ENCODE results near the gene EFNA5. TPM values are rescaled to one million over a fixed set of nuclear protein-coding genes. Genes with fewer than 3 reads are reported as not detected.

The EFNA5 gene
- total RNA-seq, 1 donor from 2014 or later: 43.0 TPM

GRCh38 chr5:107402434-107403227, 268.1 kb downstream of the EFNA5 start:
- TF ChIP-seq, protein P1, sequence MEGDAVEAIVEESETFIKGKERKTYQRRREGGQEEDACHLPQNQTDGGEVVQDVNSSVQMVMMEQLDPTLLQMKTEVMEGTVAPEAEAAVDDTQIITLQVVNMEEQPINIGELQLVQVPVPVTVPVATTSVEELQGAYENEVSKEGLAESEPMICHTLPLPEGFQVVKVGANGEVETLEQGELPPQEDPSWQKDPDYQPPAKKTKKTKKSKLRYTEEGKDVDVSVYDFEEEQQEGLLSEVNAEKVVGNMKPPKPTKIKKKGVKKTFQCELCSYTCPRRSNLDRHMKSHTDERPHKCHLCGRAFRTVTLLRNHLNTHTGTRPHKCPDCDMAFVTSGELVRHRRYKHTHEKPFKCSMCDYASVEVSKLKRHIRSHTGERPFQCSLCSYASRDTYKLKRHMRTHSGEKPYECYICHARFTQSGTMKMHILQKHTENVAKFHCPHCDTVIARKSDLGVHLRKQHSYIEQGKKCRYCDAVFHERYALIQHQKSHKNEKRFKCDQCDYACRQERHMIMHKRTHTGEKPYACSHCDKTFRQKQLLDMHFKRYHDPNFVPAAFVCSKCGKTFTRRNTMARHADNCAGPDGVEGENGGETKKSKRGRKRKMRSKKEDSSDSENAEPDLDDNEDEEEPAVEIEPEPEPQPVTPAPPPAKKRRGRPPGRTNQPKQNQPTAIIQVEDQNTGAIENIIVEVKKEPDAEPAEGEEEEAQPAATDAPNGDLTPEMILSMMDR (conservative IDR thresholded peaks at IDR 0.05): no peak
- H3K36me3 Mint-ChIP-seq (ENCODE audit: low read depth): peaks cover 2% of the 10 kb centered on the region
- no peaks in the 10 kb centered on the region for H3K9me3 Mint-ChIP-seq
- H3K4me1 Mint-ChIP-seq: peaks cover 43% of the 10 kb centered on the region
- no peaks in the 10 kb centered on the region for H3K27me3 Mint-ChIP-seq (ENCODE audit: low read depth)
- peak overlapping the region; percentile 89 for H3K27ac Mint-ChIP-seq (ENCODE audit: unreplicated experiment)
- DNase-seq (ENCODE audit: low read depth, low spot score): no peak
- H3K4me3 Mint-ChIP-seq: no peak overlapping the region

DNA sequence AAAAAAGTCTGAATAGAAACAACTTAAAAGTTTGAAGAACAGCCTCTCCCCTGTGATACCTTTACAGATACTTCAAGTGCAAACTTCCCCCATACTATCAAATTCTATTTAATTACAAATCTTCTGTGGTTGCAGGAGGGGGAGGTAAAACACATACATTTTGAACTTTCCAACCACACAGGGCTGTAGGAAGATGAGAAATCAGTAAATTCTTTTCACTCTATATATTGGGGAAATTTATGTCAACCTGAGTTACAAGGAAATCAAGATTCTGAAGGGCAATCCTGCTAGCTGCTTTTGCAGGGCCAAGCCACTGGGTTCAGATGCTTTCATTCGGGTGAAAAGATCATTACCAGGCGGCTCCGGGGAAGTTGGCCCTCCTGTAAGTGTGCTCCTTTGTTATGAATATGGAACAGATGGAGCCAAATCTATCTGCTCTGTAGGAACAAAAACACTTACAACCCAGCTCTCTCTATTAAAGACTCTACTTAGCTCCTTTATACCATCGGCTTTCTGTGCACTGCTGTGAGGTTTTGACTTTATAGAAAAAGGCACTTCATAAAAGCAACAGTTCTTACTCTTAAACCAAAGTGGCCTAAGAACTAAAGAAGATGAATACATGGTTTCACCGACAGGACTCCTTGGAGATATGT, 269.1 kb downstream of the EFNA5 start:
- Mint-ChIP-seq H3K9me3 (no peaks in the 10 kb centered on the region), H3K4me3 (no peak overlapping the region), H3K36me3 (ENCODE audit: low read depth) (peaks cover 2% of the 10 kb centered on the region), H3K27me3 (ENCODE audit: low read depth) (no peaks in the 10 kb centered on the region), H3K27ac (ENCODE audit: unreplicated experiment) (no peak overlapping the region), H3K4me1 (peaks cover 45% of the 10 kb centered on the region)
- TF ChIP-seq, protein P1 (conservative IDR thresholded peaks at IDR 0.05): no peak
- no peak for DNase-seq (ENCODE audit: low read depth, low spot score)

- Mint-ChIP-seq H3K27ac (ENCODE audit: unreplicated experiment) (no peak overlapping the region), H3K9me3 (no peaks in the 10 kb centered on the region), H3K4me3 (no peak overlapping the region), H3K36me3 (ENCODE audit: low read depth) (peaks cover 2% of the 10 kb centered on the region), H3K27me3 (ENCODE audit: low read depth) (no peaks in the 10 kb centered on the region), H3K4me1 (peaks cover 58% of the 10 kb centered on the region)
- DNase-seq (ENCODE audit: low read depth, low spot score): no peak
- TF ChIP-seq, protein P1 (conservative IDR thresholded peaks at IDR 0.05): no peak
Measured at GRCh38 chr5:107400328-107400727, 270.4 kb downstream of the EFNA5 start.

DNA sequence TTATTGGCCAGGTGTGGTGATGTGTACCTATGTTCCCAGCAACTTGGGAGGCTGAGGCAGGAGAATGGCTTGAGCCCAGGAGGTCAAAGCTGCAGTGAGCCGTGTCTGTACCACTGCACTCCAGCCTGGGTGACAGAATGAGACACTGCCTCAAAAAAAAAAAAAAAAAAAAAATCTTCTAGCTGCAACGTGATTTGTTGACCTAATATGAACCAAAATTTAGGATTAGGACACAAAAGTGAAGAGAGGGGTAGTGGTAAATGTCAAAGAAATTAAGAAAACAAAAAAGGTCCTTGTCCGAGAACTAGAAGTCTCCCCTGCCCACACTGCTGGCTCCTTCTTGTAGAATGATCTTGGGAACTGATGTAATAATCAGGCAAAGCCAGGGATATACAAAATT, 272.0 kb downstream of the EFNA5 start:
- H3K4me1 Mint-ChIP-seq: peaks cover 57% of the 10 kb centered on the region
- TF ChIP-seq, protein P1 (conservative IDR thresholded peaks at IDR 0.05): no peak
- no peak overlapping the region for H3K27ac Mint-ChIP-seq (ENCODE audit: unreplicated experiment)
- DNase-seq (ENCODE audit: low read depth, low spot score): no peak
- no peaks in the 10 kb centered on the region for H3K9me3 Mint-ChIP-seq
- no peaks in the 10 kb centered on the region for H3K27me3 Mint-ChIP-seq (ENCODE audit: low read depth)
- peaks cover 2% of the 10 kb centered on the region for H3K36me3 Mint-ChIP-seq (ENCODE audit: low read depth)
- no peak overlapping the region for H3K4me3 Mint-ChIP-seq

GRCh38 chr5:107396351-107396690, 274.4 kb downstream of the EFNA5 start:
- H3K36me3 Mint-ChIP-seq (ENCODE audit: low read depth): peaks cover 2% of the 10 kb centered on the region
- no peak overlapping the region for H3K4me3 Mint-ChIP-seq
- DNase-seq (ENCODE audit: low read depth, low spot score): no peak
- H3K27me3 Mint-ChIP-seq (ENCODE audit: low read depth): no peaks in the 10 kb centered on the region
- no peak overlapping the region for H3K27ac Mint-ChIP-seq (ENCODE audit: unreplicated experiment)
- no peaks in the 10 kb centered on the region for H3K9me3 Mint-ChIP-seq
- H3K4me1 Mint-ChIP-seq: peaks cover 41% of the 10 kb centered on the region
- TF ChIP-seq, protein P1 (conservative IDR thresholded peaks at IDR 0.05): no peak
